HG03175 (cell line): ENCODE data around the gene LPP.
"Not testable (repeated sequence)": the region's sequence is repeated elsewhere in the genome, so short reads cannot be mapped to it uniquely, and the experiment has no call there.

Experiments used
- ATAC-seq: cut with Tn5 transposase; IDR thresholded peaks from one replicate; pipeline ENCODE4 v1.9.1; 2021; ENCODE audit warnings: mild to moderate bottlenecking, moderate library complexity; ENCODE audit not compliant: unreplicated experiment

Gene LPP

DNA sequence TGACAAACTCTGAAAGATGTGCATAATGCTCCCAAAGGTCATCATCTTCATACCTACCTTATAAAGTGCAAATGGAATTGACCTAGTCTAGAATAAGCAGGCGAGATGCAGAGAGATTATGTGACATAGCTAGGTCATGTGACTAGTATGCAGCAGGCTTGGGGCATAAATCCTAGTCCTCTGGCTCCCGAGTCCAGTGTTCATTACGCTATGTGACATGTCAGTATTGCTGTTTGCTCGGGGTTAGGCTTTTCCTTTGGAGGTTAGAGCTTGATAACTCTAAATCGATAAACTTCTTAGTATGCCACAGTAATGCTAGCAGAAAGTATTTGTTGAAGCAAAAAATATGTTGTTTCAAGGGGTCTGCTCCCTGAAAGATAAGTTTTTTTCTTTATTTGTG is 536.1 kb downstream of the LPP start:
- no peak for ATAC-seq

DNA sequence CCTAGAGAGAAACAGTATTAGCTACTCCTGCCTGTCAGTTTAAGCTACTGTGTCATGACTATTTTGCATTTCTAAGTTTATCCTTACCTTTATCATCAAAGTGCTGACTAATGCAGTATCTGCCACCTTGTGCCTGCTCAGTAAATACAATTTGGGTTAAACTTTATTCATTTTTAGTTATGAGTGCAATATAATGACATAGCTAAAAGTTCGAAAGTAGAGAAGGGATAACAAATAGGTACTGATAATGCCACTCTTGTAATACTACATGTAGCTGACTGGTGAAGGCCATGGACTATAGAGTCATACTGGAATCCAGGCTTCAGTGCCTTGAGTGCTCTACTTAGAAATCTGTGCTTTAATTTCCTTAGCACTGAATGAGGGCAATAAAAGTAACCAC is 537.0 kb downstream of the LPP start:
- no peak for ATAC-seq

DNA sequence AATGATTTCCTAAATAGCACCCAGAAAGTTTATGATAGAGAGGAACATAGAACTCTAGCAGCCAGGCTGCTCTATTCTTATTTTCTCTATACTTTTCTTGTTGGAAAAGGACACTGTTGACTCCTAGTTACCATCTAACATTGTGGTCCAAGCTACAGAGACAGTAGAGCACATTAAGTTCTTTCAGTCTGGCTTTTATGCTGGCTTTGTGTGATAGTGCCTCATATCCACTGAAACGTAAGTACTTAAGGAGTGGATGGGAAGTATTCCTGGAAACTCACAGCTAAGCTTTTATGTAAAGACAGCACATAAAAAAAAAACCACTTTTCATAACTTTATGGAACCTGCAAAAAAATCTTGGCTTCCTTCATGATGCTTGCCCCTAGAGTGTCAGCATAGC is 537.7 kb downstream of the LPP start:
- no peak for ATAC-seq

DNA sequence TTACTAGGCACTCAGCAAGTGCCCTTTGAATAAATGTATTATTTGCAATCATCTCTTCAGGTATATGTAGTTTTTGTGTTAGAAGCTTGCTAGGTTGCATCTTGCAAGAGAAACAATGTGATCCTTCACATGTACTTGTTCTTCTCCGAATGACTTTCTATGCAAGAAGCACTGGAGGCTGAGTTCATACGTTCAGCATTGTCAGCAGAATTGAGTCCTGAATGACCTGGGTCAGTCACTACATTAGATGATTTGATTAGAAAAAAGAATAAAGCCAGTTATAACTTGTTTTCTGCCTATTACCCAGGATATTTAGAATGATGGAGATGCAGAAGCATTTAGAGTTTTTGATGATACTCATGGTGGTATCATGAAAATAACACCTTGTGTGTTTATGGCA is 538.7 kb downstream of the LPP start:
- ATAC-seq = no peak

DNA sequence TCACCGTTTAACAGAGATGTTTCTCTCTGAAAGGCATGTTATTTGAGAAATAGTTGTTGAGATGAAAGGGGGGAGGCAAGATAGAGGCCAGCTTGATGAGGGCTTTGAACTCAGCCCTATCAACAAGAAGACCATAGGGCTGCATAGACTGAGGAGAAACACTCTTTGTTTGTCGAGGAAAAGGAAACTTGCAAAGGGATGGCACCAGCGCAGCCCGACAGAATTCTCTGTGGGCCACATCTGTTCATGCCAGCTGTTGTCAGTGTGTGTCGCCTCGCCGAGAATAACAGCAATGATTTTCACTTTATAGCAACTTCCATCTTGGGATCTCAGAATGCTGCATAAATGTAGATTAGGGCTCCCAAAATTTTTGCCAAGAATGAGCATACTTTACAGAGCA is 539.5 kb downstream of the LPP start:
- ATAC-seq = no peak

DNA sequence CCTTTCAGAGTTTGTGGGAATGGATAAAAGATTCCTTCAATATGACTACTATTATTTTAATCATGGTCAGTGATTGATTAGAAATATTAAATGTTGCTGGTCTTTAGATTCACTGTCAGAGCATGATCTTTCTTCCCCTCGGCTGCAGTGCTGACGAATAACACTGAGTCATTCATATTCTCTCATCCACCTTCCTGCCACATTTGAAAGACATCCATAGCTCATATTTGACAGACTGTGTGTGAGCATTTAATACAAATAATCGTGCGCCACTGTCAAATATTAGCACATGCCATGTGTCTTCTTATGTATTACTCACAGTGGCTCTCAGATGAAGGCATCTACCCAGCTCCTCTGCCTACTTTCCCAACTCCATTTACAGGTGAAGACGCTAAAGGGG is 541.3 kb downstream of the LPP start:
- no peak for ATAC-seq

DNA sequence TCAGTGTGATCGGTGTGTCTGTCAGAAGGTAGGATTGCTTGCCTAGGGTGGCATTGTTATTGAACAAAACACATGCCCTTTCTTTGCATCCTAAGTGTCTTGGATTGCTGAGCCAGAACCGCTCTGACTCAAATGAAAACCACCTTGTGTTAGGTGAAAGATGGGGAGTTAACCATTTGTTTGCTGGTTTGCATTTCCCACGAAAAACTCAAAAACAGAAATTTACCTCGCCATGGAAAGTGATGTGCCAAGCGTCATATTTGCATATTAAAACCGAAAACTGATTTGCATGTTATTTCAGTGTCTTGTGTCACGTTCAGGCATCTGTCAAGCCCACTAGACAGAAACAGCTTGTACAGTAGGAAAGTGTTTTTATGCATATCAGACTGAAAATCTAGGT is 543.2 kb downstream of the LPP start:
- ATAC-seq = peak; percentile 90

DNA sequence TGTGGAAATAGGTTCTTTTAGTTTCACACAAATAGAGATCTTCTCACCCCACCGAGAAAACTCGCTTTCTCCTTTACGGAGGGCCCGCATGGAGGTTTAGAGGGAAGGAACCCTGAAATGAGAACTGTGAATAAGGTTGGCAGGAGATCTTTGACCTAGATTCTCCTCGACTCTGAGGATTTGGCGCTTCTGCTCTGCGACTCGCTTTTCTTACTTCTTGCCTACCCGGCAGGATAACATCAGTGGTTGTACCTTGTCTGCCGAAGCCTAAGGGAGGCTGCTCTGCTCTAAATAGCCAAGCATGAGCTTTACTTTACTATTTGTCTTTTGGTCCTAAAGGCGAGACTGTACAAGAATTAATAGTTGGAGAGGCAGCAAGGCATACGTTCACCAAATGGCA is 544.5 kb downstream of the LPP start:
- ATAC-seq = no peak

DNA sequence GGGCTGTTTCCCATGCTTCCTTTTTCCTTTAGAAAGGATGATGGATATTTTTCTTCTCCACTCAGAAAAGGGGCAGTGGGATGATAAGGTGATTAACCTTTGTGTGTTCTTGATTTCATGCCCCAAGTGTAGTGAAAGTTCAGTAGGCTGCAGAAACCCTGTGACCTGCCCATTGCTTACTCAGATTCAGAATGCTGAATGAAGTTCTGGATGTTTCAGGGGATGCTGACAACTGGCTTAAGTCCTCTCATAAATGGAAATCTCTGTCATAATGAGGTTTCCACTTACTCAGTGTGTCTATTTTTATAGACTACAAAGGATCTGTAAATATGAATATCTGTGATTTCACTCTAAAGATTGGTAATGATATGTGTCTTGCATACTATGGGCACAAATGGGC is 546.5 kb downstream of the LPP start:
- no peak for ATAC-seq

DNA sequence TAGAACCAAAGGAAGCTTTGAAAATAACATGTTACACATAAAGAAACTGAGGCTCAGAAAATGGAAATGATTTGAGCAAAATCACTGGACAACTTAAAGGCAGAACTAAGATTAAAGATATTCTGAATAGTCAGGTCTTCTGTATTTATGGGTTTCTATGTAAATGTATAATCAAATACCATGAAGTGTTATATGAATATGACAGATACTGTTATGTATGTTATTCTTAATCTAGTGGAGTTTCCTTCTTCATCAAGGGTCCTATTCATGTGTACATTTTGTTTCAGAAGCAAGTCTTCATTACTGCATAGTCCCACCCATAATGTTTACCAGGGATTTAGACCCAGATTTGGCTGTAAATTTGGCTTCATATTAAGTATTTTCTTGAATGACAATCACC is 547.0 kb downstream of the LPP start:
- no peak for ATAC-seq

DNA sequence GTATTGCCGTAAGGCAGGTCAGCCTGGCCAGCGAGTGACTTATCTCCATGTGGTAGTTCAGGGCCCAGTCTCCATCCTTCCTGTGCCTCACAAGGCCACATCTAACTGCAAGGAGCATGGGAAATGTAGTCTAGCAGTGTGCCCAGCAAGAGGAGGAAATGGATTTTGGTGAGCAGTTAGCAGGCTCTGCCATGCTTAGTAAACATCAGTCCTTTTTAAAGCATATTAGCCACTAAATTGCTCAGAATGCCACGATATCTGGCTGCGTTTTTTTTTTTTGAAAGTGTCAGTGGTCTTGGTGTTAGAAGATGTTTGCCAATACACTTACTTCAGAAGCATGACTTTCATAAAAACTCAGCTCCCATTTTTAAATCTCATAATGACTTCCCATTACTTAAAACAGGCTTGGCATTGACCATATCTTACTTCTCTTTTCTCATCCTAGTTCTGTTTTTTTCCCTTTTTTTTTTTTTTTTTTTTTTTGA is 547.6 kb downstream of the LPP start:
- ATAC-seq = no peak

DNA sequence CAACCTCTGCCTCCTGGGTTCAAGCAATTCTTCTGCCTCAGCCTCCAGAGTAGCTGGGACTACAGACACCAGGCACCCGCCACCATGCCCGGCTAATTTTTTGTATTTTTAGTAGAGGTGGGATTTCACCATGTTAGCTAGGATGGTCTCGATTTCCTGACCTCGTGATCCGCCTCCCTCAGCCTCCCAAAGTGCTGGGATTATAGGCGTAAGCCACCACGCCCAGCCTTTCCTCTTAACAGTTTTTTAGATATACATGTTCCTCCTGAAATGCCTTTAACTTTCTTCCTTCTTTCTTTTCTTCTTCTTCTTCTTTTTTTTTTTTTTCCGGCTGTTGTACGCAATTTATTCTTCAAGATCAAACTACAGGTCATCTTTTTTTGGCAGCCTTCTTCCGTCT is 548.1 kb downstream of the LPP start:
- ATAC-seq = not testable (repeated sequence)

DNA sequence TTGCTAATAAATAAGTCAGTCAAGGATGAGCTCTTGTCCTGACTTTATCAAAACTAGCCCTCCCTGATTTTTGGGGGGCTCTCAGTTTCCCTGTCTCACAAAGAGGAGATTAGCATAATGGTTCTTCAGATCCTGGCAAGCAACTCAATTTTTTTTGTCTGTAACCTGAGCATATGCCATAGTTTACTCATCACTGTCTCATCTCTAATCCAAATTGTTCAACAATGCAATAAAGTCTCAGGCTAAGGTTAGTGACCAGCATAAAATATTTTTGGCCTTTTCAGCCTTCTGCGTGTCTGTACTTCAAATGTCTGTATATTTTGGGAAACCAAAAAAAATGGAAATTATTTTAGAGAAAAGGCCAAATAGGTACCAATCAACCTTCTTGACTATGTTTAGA is 552.2 kb downstream of the LPP start:
- ATAC-seq = no peak

DNA sequence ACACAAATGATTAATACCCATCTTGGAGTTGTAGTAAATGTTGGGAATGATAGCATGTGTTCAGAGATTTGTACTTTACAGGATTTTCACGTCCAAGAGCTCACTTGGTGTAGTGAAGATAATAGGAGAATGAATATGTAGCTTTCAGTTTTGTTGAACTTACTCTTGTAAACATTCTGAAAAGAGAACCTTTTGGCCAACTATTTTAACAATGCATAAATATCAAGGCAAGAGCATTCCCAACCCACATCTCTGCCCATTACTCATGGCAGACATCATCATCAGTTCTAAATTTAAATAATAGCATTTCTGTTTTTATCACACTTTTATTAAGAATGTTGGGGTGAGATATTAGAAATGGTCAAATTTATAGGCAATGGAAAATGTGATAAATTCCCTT is 552.6 kb downstream of the LPP start:
- no peak for ATAC-seq

DNA sequence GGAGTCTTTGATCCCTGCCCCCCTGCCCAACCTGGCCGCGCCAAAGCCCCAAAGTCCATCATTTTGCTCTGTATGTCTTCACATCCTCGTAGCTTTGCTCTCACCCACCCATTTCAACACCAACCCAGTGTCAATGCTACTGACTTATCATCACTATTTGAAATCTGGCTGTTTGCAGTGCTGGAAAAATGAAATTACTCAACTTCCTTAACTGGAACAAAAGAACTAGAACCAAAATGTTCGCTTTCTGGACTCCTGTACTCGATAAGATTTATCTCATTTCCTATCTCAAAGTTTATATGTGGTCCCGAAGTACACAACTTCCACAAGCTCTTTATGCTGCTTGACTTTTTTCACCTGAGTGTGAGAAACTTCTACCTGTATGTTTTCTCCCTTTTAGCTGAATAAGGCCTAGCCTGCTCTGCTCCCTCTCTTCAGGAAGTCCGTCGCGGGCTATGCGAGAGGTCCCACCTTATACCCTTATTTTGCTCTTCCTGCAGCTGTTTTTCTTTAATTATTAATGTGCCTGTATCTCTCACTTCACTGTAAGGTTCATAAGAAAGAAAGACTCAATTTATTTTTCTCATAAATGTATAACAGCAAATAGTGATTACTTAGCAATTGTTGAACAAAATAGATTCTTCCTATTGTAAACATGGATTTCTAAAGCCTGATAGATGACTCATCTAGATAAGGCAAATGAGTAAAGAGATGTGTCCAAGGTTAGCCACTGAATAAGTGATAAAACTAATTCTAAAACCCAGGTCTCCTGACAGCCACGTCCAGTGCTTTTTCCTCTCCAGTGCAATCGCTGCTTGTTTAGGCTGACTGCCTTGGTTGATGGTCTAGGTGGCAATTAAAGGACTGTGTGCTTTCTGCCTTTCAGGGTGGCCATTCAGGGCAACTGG is 553.7 kb downstream of the LPP start:
- ATAC-seq = no peak

DNA sequence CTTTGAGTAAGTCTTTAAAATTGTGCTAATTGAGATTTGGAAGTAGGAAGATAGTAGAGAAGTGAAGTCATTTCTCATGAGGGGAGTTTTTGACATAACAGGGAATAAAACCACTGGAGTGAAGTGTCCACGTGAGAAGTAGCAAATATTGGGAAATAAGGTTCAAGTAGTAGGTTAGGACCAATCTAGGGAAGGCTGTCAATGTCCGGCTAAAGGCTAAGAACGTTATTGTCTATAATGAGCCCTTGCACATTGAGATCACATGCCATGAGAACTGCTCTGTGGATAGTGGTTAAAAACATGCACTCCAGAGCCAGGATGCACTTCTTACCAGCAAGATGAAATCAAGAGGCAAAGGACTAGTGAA is 557.9 kb downstream of the LPP start:
- no peak for ATAC-seq

DNA sequence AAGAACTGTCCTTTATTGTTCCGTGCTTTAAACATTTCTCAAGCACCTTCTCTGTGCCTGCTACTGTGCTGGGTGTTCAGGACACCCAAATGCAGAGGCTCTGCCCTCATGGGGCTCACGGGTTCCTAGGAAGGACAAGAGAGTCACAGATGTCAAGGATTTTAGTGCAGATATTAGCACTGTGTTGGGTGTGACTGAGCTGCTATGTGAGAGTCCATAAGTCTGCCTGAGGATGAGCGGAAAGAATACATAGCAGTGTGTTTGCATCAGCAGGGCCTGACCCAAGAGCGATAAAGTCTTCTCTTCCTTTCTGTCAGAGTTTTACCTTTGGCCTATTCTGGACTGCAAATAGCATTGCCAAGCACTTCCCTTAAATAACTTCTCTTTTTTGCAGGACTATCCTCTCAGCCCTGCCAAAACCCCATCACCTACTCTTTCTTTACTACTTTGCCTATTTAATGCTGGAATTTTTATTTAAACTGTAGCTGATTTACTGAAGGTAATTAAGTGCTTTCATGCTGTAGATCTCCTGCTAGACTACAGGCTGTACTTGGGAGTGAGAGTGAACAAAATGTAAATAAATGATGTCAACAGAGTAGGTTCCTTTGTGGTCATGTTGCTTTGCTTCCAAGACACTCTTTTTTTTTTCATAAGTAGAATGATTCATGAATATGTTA is 558.4 kb downstream of the LPP start:
- ATAC-seq = no peak

DNA sequence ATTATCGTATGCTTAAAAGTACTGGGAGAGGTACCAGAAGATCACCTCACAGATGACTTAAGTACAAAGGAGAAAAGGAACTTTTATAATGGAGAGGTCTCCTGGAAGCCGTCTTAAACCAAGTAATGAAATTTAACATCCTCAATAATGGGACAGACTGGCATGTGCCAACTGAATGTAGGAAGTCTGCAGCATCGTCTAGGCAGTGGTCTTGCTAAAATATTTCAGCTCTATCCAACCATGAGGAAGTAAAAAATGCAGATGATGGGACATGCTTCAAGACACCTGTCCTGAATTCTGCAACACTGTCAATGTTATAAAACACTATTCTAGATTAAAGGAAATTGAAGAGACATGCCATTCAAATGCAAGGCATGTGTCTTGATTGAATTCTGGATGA is 559.0 kb downstream of the LPP start:
- no peak for ATAC-seq

DNA sequence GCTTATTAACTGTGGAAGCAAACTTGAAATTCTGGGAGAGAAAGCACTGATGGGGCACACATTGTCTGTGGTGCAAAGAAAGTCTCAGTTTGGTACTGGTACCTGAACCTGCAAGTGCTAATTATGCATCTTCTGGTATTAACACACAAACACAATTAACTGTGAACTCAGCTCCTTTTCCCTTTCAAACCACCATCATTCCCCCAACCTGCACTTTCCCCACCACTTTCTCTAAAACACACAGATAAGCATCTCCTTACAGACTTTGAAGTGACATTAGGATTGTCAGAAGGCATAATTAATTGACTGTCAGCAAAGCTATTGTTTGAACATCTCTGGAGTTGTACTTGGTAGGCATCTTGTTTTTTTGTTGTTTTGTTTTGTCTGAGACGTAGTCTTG is 565.6 kb downstream of the LPP start:
- no peak for ATAC-seq

DNA sequence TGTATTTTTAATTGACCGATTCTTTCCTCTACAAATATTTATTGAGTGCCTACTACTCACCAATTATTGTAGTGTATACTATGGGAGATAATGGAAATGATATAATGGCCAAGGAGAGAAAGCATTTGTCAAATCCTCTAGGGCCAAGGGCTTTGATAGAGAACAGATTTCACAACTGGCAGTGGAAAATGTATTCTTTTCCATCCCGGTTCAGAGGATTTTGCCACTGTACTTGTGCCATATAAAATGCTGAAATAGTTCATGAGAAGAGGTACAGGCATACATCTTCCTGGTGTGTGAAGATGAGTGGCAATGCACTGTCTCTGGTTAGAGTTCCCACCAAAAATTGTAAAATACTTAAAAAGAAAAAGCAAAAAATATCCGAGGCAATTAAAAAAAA is 566.3 kb downstream of the LPP start:
- ATAC-seq = no peak

DNA sequence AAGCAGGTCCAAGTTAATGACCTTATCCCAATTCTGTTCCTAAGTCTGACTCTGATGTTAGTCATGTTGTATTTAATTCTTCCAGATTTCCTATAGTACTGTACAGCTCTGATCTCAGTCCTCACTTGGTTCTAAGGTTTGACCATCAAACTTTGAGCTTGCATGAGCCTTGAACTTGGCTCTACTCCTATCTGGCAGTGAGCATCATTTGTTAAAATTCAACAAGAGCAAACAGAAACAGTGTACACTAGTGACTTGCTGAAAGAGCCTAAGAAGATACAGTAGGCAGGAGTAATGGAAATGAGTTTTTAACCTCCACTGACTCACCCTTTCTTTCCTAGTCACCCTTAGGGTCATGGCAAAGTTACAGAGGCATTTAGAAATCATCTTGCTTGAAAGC is 566.7 kb downstream of the LPP start:
- no peak for ATAC-seq

DNA sequence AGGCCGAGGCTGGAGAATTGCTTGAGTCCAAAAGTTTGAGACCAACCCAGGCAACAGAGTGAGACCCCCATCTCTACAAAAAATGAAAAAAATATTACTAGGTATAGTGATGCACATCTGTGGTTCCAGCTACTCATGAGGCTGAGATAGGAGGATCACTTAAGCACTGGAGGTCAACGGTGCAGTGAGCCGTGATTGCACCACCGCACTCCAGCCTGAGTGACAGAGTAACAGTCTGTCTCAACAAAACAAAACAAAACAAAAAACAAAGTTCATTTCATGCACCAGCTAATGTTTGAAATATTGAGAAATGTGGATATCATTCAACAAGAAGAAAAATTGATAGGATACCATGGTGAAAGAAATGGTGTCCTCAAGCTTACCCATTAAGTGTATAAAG is 567.4 kb downstream of the LPP start:
- ATAC-seq = no peak
